Thoracic aorta (tissue), 2 donors: ENCODE measurements around the gene CACNA1B. TPM values are rescaled to one million over a fixed set of nuclear protein-coding genes. Genes with fewer than 3 reads are reported as not detected.

Experiments used
- ATAC-seq: fragments of 150-250 bp; one replicate; pipeline ENCODE4 v1.8.0; 2017; ENCODE audit warnings: low read depth; ENCODE audit not compliant: insufficient number of reproducible peaks, low FRiP score
- DNase-seq: peaks from one replicate; pipeline ENCODE4 v3.0.0-alpha.2; 2020; ENCODE audit warnings: low spot score
- H3K27ac ChIP-seq, 2 donors: fragments of 200-600 bp; sonication (generic); 1 replicate in 1 of 2; 2 replicates in 1 of 2; pipeline ENCODE4 v1.5.1; 2016; ENCODE audit warnings: mild to moderate bottlenecking in 2 of 2, moderate library complexity in 2 of 2
- H3K27me3 ChIP-seq: fragments of 200-600 bp; sonication (generic); replicated peaks from 2 replicates; pipeline ENCODE4 v1.6.0; 2016; ENCODE audit warnings: mild to moderate bottlenecking; ENCODE audit not compliant: insufficient read depth
- H3K36me3 ChIP-seq: fragments of 200-600 bp; sonication (generic); one replicate; pipeline ENCODE4 v1.5.1; 2016
- H3K4me1 ChIP-seq, 2 donors: fragments of 200-600 bp; sonication (generic); 1 replicate in 1 of 2; 2 replicates in 1 of 2; pipeline versions ENCODE4 v1.5.1 to v1.6.0; 2016; ENCODE audit warnings: low read depth in 2 of 2, mild to moderate bottlenecking in 1 of 2; ENCODE audit not compliant: control insufficient read depth in 1 of 2
- H3K4me3 ChIP-seq: fragments of 200-600 bp; sonication (generic); 2 replicates; pipeline ENCODE4 v1.5.1; 2016; ENCODE audit warnings: mild to moderate bottlenecking
- H3K9me3 ChIP-seq: fragments of 200-600 bp; sonication (generic); 2 replicates; pipeline ENCODE4 v1.5.1; 2016
- CTCF ChIP-seq: fragments of 200-600 bp; sonication (generic); IDR thresholded peaks from one replicate; pipeline ENCODE4 v1.5.1; 2019; ENCODE audit warnings: antibody characterized with exemption
- total RNA-seq, 2 donors: library from RNA; depleted of rRNA; stranded (reverse); fragments of >200 nt; gene quantifications; one replicate each; pipeline versions ENCODE4 v1.1.0 to v1.2.3, GENCODE V29; 2016

CACNA1B gene
- total RNA-seq, 2 donors from 2014 or later: 0.07 to 0.14 TPM

- Histone ChIP-seq H3K4me3 (no peak overlapping the region), H3K9me3 (no peaks in the 10 kb centered on the region), H3K27ac (no peak overlapping the region), H3K27me3 (no peaks in the 10 kb centered on the region), H3K4me1 (no peaks in the 10 kb centered on the region), H3K36me3 (no peaks in the 10 kb centered on the region)
- no peak for ATAC-seq
- no peak for DNase-seq
- TF ChIP-seq CTCF: no peak
Measured at GRCh38 chr9:137917795-137918194, 40.2 kb downstream of the CACNA1B start.

- Histone ChIP-seq H3K9me3 (no peaks in the 10 kb centered on the region), H3K27ac (no peak overlapping the region), H3K4me3 (no peak overlapping the region), H3K4me1 (no peaks in the 10 kb centered on the region), H3K27me3 (no peaks in the 10 kb centered on the region), H3K36me3 (no peaks in the 10 kb centered on the region)
- no peak for DNase-seq
- TF ChIP-seq CTCF: no peak
- no peak for ATAC-seq
Measured at GRCh38 chr9:137918331-137919094, 40.9 kb downstream of the CACNA1B start.

- no peaks in the 10 kb centered on the region for H3K4me1 ChIP-seq
- no peaks in the 10 kb centered on the region for H3K27me3 ChIP-seq
- ATAC-seq: no peak
Measured at GRCh38 chr9:137919095-137919465, 41.5 kb downstream of the CACNA1B start.

GRCh38 chr9:137919649-137920141 is 42.1 kb downstream of the CACNA1B start:
- no peak for TF ChIP-seq CTCF
- H3K4me1 ChIP-seq: no peaks in the 10 kb centered on the region
- DNase-seq (no peak), ATAC-seq (no peak)
- H3K27ac ChIP-seq: no peak overlapping the region
- no peak overlapping the region for H3K4me3 ChIP-seq
- no peaks in the 10 kb centered on the region for H3K27me3 ChIP-seq
- H3K9me3 ChIP-seq: no peaks in the 10 kb centered on the region
- no peaks in the 10 kb centered on the region for H3K36me3 ChIP-seq

More at GRCh38 chr9:137919095-137919465, 41.5 kb downstream of the CACNA1B start:
- Histone ChIP-seq H3K27ac (no peak overlapping the region), H3K36me3 (no peaks in the 10 kb centered on the region), H3K4me3 (no peak overlapping the region), H3K9me3 (no peaks in the 10 kb centered on the region)
- no peak for TF ChIP-seq CTCF
- DNase-seq: no peak

GRCh38 chr9:137920753-137921152 is 43.2 kb downstream of the CACNA1B start:
- no peaks in the 10 kb centered on the region for H3K36me3 ChIP-seq
- H3K27me3 ChIP-seq: no peaks in the 10 kb centered on the region
- no peak for TF ChIP-seq CTCF
- no peaks in the 10 kb centered on the region for H3K4me1 ChIP-seq
- H3K9me3 ChIP-seq: no peaks in the 10 kb centered on the region
- H3K27ac ChIP-seq: no peak overlapping the region
- no peak overlapping the region for H3K4me3 ChIP-seq
- DNase-seq: no peak
- ATAC-seq: no peak
